HG03135 (cell line): ENCODE results near the gene RSRC1.
"Not testable (repeated sequence)": the region's sequence is repeated elsewhere in the genome, so short reads cannot be mapped to it uniquely, and the experiment has no call there.

Experiments
- ATAC-seq: cut with Tn5 transposase; IDR thresholded peaks from one replicate; pipeline ENCODE4 v1.9.1; 2021; ENCODE audit warnings: mild to moderate bottlenecking, moderate library complexity; ENCODE audit not compliant: unreplicated experiment

Gene RSRC1

GRCh38 chr3:158109804-158110657 is at the start of gene RSRC1:
RSRC1 (plus strand) TSS chr3:158110089; CDS start chr3:158122105, 12,016 bp downstream.
- ATAC-seq = peak; percentile 82

- not testable (repeated sequence) for ATAC-seq
These were observed 44.3 kb upstream of the RSRC1 start for GRCh38 chr3:158065574-158065973.

GRCh38 chr3:158072790-158073189 is 37.1 kb upstream of the RSRC1 start:
- no peak for ATAC-seq

GRCh38 chr3:158074591-158074990 is 35.3 kb upstream of the RSRC1 start:
- no peak for ATAC-seq

- no peak for ATAC-seq
These were observed 30.3 kb upstream of the RSRC1 start for GRCh38 chr3:158079599-158079998.

- ATAC-seq = no peak
These were observed 25.2 kb upstream of the RSRC1 start for GRCh38 chr3:158084651-158085050.

- ATAC-seq = no peak
These were observed 24.5 kb upstream of the RSRC1 start for GRCh38 chr3:158085358-158085757.

GRCh38 chr3:158085931-158086330 is 24.0 kb upstream of the RSRC1 start:
- no peak for ATAC-seq

- no peak for ATAC-seq
These were observed 23.5 kb upstream of the RSRC1 start for GRCh38 chr3:158086361-158086760.

GRCh38 chr3:158086776-158087175 is 23.1 kb upstream of the RSRC1 start:
- ATAC-seq = no peak

- ATAC-seq = no peak
These were observed 18.4 kb upstream of the RSRC1 start for GRCh38 chr3:158091531-158091930.

GRCh38 chr3:158093526-158093925 is 16.4 kb upstream of the RSRC1 start:
- ATAC-seq = no peak

- ATAC-seq = peak; percentile 44
These were observed 15.4 kb upstream of the RSRC1 start for GRCh38 chr3:158094235-158095110.

GRCh38 chr3:158095111-158095813 is 14.6 kb upstream of the RSRC1 start:
- ATAC-seq = no peak

- ATAC-seq = no peak
These were observed 13.8 kb upstream of the RSRC1 start for GRCh38 chr3:158095814-158096704.

GRCh38 chr3:158097081-158097592 is 12.8 kb upstream of the RSRC1 start:
- ATAC-seq = no peak

GRCh38 chr3:158097593-158098308 is 12.1 kb upstream of the RSRC1 start:
- peak; percentile 88 for ATAC-seq

GRCh38 chr3:158098309-158098639 is 11.6 kb upstream of the RSRC1 start:
- ATAC-seq = no peak

GRCh38 chr3:158098834-158099424 is 11.0 kb upstream of the RSRC1 start:
- ATAC-seq = no peak
